H1 (cell line): Measurements from ENCODE around the gene UHRF1. TPM values are rescaled to one million over a fixed set of nuclear protein-coding genes. Genes with fewer than 3 reads are reported as not detected.

Source experiments
- CTCF ChIA-PET: fragments of 300-600 bp; sonication (Branson Sonifier 250); formaldehyde crosslinking; loops from one replicate; lab custom pipeline; 2021; ENCODE audit not compliant: partially characterized antibody; lab: Charles Lee
- POLR2A ChIA-PET: fragments of 300-600 bp; sonication (Branson Sonifier 250); formaldehyde crosslinking; loops from one replicate; lab custom pipeline; 2021; ENCODE audit warnings: inconsistent platforms; ENCODE audit not compliant: partially characterized antibody; lab: Charles Lee
- DNase-seq, 2 experiments: peaks; one replicate each; pipeline versions ENCODE4 v3.0.0 to v3.0.0-alpha.2; 2010 to 2022; ENCODE audit warnings: low spot score in 2 of 2, low read depth in 1 of 2, mixed read lengths in 1 of 2
- FAIRE-seq: peaks from 2 replicates; lab custom pipeline; 2011; peaks lifted over from hg19 to GRCh38; lab: Jason Lieb, UNC
- H2AFZ ChIP-seq: 2 replicates; pipeline ENCODE4 v1.8.1; 2012; ENCODE audit warnings: low read length, inconsistent platforms
- H2AK5ac ChIP-seq: 2 replicates; pipeline ENCODE4 v1.6.1; 2013; ENCODE audit warnings: low read depth, low read length
- H2BK120ac ChIP-seq: replicated peaks from 2 replicates; pipeline ENCODE3; 2013; ENCODE audit warnings: low read depth, low read length, inconsistent platforms
- H2BK12ac ChIP-seq: 2 replicates; pipeline ENCODE4 v1.6.1; 2013; ENCODE audit warnings: low read depth, low read length
- H2BK15ac ChIP-seq: 2 replicates; pipeline ENCODE4 v1.6.1; 2013; ENCODE audit warnings: low read length
- H2BK20ac ChIP-seq: 2 replicates; pipeline ENCODE4 v1.6.1; 2013; ENCODE audit warnings: low read length
- H2BK5ac ChIP-seq: 2 replicates; pipeline ENCODE4 v1.6.1; 2013; ENCODE audit warnings: low read depth, low read length
- H3K14ac ChIP-seq: 2 replicates; pipeline ENCODE4 v1.6.1; 2013; ENCODE audit warnings: inconsistent platforms; ENCODE audit not compliant: insufficient read length
- H3K18ac ChIP-seq: 2 replicates; pipeline ENCODE4 v1.6.1; 2013; ENCODE audit warnings: low read length; ENCODE audit errors: extremely low read depth
- H3K23ac ChIP-seq: 2 replicates; pipeline ENCODE4 v1.6.1; 2013; ENCODE audit warnings: inconsistent platforms; ENCODE audit not compliant: insufficient read length
- H3K23me2 ChIP-seq: 2 replicates; pipeline ENCODE4 v1.6.1; 2013; ENCODE audit warnings: low read depth, low read length
- H3K27ac ChIP-seq: 2 replicates; pipeline ENCODE4 v1.6.1; 2011; ENCODE audit warnings: low read depth, low read length, inconsistent platforms
- H3K27me3 ChIP-seq, 4 experiments: replicated peaks in 1 of 4; 1 replicate in 1 of 4; 2 replicates in 3 of 4; pipeline versions ENCODE4 v1.6.1 to v1.8.1; 2011 to 2013; ENCODE audit warnings: low read length in 3 of 4, mild to moderate bottlenecking in 3 of 4, inconsistent platforms in 2 of 4, mixed read lengths in 2 of 4, moderate library complexity in 1 of 4; ENCODE audit not compliant: control insufficient read depth in 3 of 4, insufficient read depth in 3 of 4; ENCODE audit errors: extremely low read depth in 1 of 4
- H3K36me3 ChIP-seq, 4 experiments: 2 replicates each; pipeline versions ENCODE4 v1.6.1 to v1.8.1; 2011 to 2013; ENCODE audit warnings: mild to moderate bottlenecking in 4 of 4, low read length in 3 of 4, moderate library complexity in 2 of 4, control low read depth in 1 of 4, inconsistent platforms in 1 of 4; ENCODE audit not compliant: insufficient read depth in 4 of 4, control insufficient read depth in 2 of 4
- H3K4ac ChIP-seq: replicated peaks from 2 replicates; pipeline ENCODE3; 2013; ENCODE audit warnings: low read length, low read depth, mixed read lengths, inconsistent platforms; ENCODE audit not compliant: insufficient read length
- H3K4me1 ChIP-seq, 4 experiments: replicated peaks in 1 of 4; 1 replicate in 1 of 4; 2 replicates in 3 of 4; pipeline versions ENCODE4 v1.6.1 to v1.8.1; 2011 to 2013; ENCODE audit warnings: low read length in 3 of 4, inconsistent platforms in 2 of 4, mixed read lengths in 1 of 4; ENCODE audit not compliant: insufficient read depth in 4 of 4, control insufficient read depth in 3 of 4
- H3K4me2 ChIP-seq, 2 experiments: 2 replicates each; pipeline versions ENCODE4 v1.6.1 to v1.8.1; 2011 to 2013; ENCODE audit warnings: low read depth in 2 of 2, low read length in 2 of 2, control low read depth in 1 of 2, inconsistent platforms in 1 of 2, mild to moderate bottlenecking in 1 of 2; ENCODE audit not compliant: insufficient read depth in 1 of 2
- H3K4me3 ChIP-seq, 4 experiments: fragments of 200-600, 300-600 bp in 1 of 4; sonication (generic), shearing (Covaris generic), sonication (Bioruptor Twin) in 1 of 4; 2 replicates each; pipeline versions ENCODE4 v1.5.1 to v1.8.1; 2011 to 2016; ENCODE audit warnings: low read length in 4 of 4, low read depth in 3 of 4, control low read depth in 2 of 4, inconsistent platforms in 2 of 4, mild to moderate bottlenecking in 2 of 4, mixed read lengths in 1 of 4, moderate library complexity in 1 of 4; ENCODE audit not compliant: insufficient read depth in 2 of 4; ENCODE audit errors: extremely low read depth in 1 of 4
- H3K56ac ChIP-seq: replicated peaks from 2 replicates; pipeline ENCODE3; 2013; ENCODE audit warnings: low read depth, mild to moderate bottlenecking, mixed read lengths, low read length, inconsistent platforms; ENCODE audit not compliant: insufficient read length
- H3K79me1 ChIP-seq: 2 replicates; pipeline ENCODE4 v1.6.1; 2013; ENCODE audit warnings: low read depth, low read length, control low read depth
- H3K79me2 ChIP-seq, 2 experiments: 2 replicates each; pipeline versions ENCODE4 v1.6.1 to v1.8.1; 2012 to 2013; ENCODE audit warnings: low read length in 2 of 2, mild to moderate bottlenecking in 2 of 2, inconsistent platforms in 1 of 2; ENCODE audit not compliant: insufficient read depth in 2 of 2, control insufficient read depth in 1 of 2
- H3K9ac ChIP-seq, 4 experiments: replicated peaks in 1 of 4; 1 replicate in 1 of 4; 2 replicates in 3 of 4; pipeline versions ENCODE4 v1.6.1 to v1.8.1; 2011 to 2013; ENCODE audit warnings: low read depth in 3 of 4, low read length in 3 of 4, control low read depth in 2 of 4, mild to moderate bottlenecking in 2 of 4, moderate library complexity in 2 of 4, inconsistent platforms in 1 of 4; ENCODE audit errors: extremely low read depth in 1 of 4
- H3K9me3 ChIP-seq, 2 experiments: 2 replicates each; pipeline versions ENCODE4 v1.6.1 to v1.8.1; 2012 to 2013; ENCODE audit warnings: mild to moderate bottlenecking in 2 of 2, moderate library complexity in 2 of 2, control low read depth in 1 of 2, inconsistent platforms in 1 of 2, low read depth in 1 of 2, low read length in 1 of 2, mixed read lengths in 1 of 2; ENCODE audit not compliant: insufficient read depth in 2 of 2
- H4K20me1 ChIP-seq, 2 experiments: replicated peaks in 1 of 2; 2 replicates each; pipeline versions ENCODE3 to v1.8.1; 2011 to 2013; ENCODE audit warnings: inconsistent platforms in 2 of 2, low read length in 2 of 2, mild to moderate bottlenecking in 1 of 2; ENCODE audit not compliant: insufficient read depth in 2 of 2, control insufficient read depth in 1 of 2
- H4K5ac ChIP-seq: 2 replicates; pipeline ENCODE4 v1.6.1; 2013; ENCODE audit warnings: low read length, low read depth, mixed read lengths, inconsistent platforms; ENCODE audit not compliant: insufficient read length
- H4K8ac ChIP-seq: 2 replicates; pipeline ENCODE4 v1.8.0; 2013; ENCODE audit warnings: mild to moderate bottlenecking, moderate library complexity, low read length, inconsistent platforms; ENCODE audit not compliant: insufficient read depth; ENCODE audit errors: extremely low read depth
- H4K91ac ChIP-seq: replicated peaks from 2 replicates; pipeline ENCODE3; 2013; ENCODE audit warnings: low read length, mixed read lengths, inconsistent platforms; ENCODE audit not compliant: insufficient read length
- WGBS, 2 experiments: shearing (Covaris generic) in 1 of 2; methylation state at CpG; one replicate each; pipeline versions ENCODE4 v1.1.6 to v1.1.7; 2013 to 2015; ENCODE audit warnings: low lambda C conversion rate in 2 of 2, mixed read lengths in 2 of 2, inconsistent platforms in 1 of 2, low coverage in 1 of 2, missing lambda C conversion rate in 1 of 2; ENCODE audit not compliant: insufficient replicate concordance in 2 of 2, insufficient coverage in 1 of 2, insufficient read length in 1 of 2; ENCODE audit errors: extremely low coverage in 1 of 2, missing lambda C conversion rate in 1 of 2; 5-methylcytosine and 5-hydroxymethylcytosine counted together
- polyA plus RNA-seq, 7 experiments: library from polyadenylated mRNA; depleted of rRNA in 3 of 7; stranded (reverse) in 5 of 7; unstranded in 2 of 7; fragments of >200 nt in 5 of 7; fragments of 200-250 nt in 2 of 7; gene quantifications; 1 replicate in 5 of 7; 2 replicates in 1 of 7; 4 replicates in 1 of 7; pipeline versions ENCODE4 v1.2.1 to v1.2.3, GENCODE V29; 2011 to 2013; ENCODE audit warnings: missing spikeins in 2 of 7, mixed read lengths in 2 of 7
- total RNA-seq: library from RNA; stranded (reverse); fragmentation: NEBNext Ultra II Directional; extraction: Animal tissue kit (Norgen Biotek cat#: 25700); gene quantifications from 2 replicates; pipeline ENCODE4 v1.2.1, GENCODE V29; 2021

UHRF1 gene
- total and polyA plus RNA-seq, 2 of the 8 experiments (the other 6 are each of a cell fraction or from before 2014, with no cell fraction given) = 14.7 to 65.8 TPM

- 84% methylated on average over 6 of the region's 6 CpGs; no CpG with 5 or more reads in 1 of the 2 experiments for WGBS, 2 experiments
- Histone ChIP-seq H3K23ac (no peak overlapping the region), H4K5ac (no peak overlapping the region), H3K4me1 (peaks cover 3 to 16% (median 11%) of the 10 kb centered on the region in 4 experiments), H2BK15ac (no peak overlapping the region), H3K36me3 (peaks cover 0 to 12% (median 5%) of the 10 kb centered on the region in 4 experiments; a peak in 4 of 8 replicates), H3K4ac (no peak overlapping the region), H2BK12ac (no peak overlapping the region), H3K9ac (no peak overlapping the region), H3K4me2 (no peak overlapping the region), H4K91ac (no peak overlapping the region), H2BK5ac (no peak overlapping the region), H3K27ac (no peak overlapping the region), H3K4me3 (no peak overlapping the region), H3K27me3 (peaks cover 0 to 5% (median 0%) of the 10 kb centered on the region in 4 experiments; a peak in 2 of 7 replicates), H3K14ac (no peak overlapping the region), H3K79me1 (peaks cover 7% of the 10 kb centered on the region), H3K79me2 (peaks cover 0 to 19% of the 10 kb centered on the region in 2 experiments; a peak in 1 of 4 replicates), H3K18ac (no peak overlapping the region), H2AFZ (no peak overlapping the region), H3K56ac (no peak overlapping the region), H2BK20ac (no peak overlapping the region), H2BK120ac (no peak overlapping the region), H4K20me1 (peaks cover 7 to 11% of the 10 kb centered on the region in 2 experiments), H4K8ac (no peak overlapping the region), H3K23me2 (peaks cover 13% of the 10 kb centered on the region; the same call in 1 of the 2 replicates), H2AK5ac (no peak overlapping the region), H3K9me3 (no peaks in the 10 kb centered on the region)
- FAIRE-seq (no peak), DNase-seq (no peak)
- POLR2A ChIA-PET = interaction anchor here (0.9 to 1.1 kb wide), 2 partner anchors 10 to 65 kb away, joined by 3 to 4 read pairs; no protein-coding TSS in a partner anchor
- CTCF ChIA-PET = interaction anchor here (0.9 to 2.9 kb wide), 5 partner anchors 13 to 66 kb away, joined by 3 to 21 read pairs (median 5); no protein-coding TSS in a partner anchor
These were observed 57.3 kb downstream of the UHRF1 start for GRCh38 chr19:4966591-4966990.
